HG03442 (cell line): ENCODE measurements around the gene TSPEAR.
"Not testable (repeated sequence)": the region's sequence is repeated elsewhere in the genome, so short reads cannot be mapped to it uniquely, and the experiment has no call there.

Source experiments
- ATAC-seq: cut with Tn5 transposase; IDR thresholded peaks from one replicate; pipeline ENCODE4 v1.9.1; 2021; ENCODE audit warnings: mild to moderate bottlenecking, moderate library complexity; ENCODE audit not compliant: unreplicated experiment

The TSPEAR gene

DNA sequence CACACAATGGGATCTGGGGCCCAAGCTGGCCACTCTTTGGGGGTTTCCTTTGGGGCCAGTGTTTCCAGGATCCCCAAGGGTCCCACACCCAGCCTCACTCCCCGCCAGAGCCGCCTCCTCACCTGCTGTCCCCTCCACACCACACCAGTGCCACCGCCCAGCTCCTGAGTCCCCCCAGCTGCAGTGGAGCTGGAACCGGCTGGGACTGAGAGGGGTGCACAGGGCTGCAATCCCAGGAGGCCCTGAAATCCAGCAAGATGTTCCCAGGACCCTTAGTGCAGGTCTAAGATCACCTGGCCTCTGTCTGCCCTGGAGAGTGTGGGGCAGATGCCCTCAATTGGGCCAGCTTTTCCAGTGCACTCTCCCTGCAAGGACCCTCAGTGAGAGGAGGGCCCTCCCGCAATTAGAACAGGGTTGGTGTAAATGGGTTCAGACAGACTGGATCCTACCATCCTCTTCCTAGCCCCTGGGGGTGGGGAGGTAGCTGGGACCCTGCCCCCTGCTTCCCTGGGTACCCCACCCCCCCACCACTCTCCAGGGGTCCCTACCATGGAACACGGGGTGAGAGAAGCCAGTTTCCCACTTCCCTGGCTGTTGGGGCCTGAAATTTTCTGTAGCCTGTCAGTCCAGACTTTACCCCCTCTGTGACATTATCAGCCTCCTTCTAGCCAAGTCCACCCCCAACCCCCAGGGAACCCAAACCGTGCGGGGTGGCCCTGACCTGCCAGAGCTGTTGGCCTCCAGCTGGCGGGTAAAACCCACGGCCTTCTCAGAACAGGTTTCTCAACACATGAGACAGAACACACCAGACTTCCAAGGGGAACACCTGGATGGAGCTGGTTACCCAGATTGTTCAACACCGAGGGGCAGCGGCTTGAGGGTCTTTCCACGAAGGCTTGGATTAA lies 7.4 kb downstream of the TSPEAR start:
- no peak for ATAC-seq

DNA sequence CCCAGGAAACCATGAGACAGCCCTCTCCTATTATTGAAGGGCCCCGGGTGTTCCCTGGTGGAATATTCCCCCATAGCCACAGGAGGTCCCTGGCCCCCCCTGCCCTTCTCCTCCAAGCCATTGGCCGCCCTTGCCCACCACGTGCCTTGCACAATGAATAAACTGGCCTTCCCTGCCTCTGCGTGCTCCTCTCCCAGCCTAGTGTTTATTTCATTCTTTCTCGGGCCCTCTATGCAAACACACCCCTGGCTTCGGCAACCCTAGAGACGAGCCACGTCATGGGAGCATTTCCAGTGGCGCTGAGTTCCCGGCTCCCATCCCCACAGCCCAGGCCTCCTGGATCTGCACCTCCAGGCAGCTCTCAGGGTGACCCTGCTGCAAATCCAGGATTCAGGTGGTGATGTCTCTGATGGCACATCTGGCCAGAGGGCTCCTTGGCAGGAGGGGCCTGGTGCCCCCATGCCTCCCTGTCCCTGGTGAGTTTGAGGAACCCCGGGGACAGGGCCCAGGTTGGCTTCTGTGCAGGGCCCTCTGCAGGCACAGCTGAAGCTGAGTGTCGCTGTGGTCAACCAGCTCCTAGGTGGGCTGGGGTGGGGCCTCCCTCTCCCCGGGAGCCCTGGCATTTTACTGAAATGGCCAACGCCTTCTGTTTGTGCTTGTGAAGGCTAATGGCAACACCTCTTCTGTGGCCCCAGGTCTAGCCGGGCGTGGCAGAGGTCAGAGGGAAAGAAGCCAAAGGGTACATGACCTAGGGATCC lies 8.2 kb downstream of the TSPEAR start:
- no peak for ATAC-seq

DNA sequence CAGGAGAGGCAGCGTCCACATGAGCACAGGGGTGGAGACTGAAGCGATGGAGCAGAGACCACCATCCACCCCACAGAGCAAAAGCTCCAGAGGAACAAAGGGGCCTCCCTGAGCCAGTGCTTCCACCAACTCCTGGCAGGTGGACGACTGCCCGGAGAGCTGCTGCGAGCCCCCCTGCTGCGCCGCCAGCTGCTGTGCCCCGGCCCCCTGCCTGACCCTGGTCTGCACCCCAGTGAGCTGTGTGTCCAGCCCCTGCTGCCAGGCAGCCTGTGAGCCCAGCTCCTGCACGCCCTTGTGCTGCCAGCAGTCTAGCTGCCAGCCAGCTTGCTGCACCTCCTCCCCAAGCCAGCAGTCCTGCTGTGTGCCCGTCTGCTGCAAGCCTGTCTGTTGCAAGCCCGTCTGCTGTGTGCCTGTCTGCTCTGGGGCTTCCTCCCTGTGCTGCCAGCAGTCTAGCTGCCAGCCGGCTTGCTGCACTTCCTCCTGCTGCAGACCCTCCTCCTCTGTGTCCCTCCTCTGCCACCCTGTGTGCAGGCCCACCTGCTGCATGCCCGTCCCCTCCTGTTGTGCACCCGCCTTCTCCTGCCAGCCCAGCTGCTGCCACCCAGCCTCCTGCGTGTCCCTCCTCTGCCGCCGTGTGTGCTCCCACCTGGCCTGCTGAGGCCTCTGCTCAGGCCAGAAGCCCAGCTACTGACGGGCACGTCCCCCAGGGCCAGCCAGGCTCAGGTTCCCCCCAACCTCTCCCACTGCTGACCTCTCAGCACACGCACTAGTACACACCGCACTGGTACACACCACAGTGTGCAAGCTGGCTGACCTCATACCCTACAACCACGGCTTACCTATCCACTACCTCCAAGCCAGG lies 9.0 kb downstream of the TSPEAR start:
- no peak for ATAC-seq

DNA sequence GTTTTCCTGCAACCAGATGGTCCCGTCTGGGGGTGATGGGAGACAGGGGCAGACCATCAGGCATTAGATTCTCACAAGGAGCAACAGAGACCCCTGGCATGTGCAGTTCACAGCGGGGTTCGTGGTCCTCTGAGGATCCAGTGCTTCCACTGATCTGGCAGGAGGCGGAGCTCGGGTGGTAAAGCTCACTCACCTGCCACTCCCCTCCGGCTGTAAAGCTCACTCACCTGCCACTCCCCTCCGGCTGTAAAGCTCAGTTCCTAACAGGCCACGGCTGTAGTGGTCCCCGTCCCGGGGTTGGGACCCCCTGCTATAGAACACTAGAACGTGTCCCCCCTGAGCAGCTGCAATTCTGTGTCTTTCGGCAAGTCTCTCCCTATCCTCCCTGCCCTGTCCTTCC lies 9.8 kb downstream of the TSPEAR start:
- no peak for ATAC-seq

DNA sequence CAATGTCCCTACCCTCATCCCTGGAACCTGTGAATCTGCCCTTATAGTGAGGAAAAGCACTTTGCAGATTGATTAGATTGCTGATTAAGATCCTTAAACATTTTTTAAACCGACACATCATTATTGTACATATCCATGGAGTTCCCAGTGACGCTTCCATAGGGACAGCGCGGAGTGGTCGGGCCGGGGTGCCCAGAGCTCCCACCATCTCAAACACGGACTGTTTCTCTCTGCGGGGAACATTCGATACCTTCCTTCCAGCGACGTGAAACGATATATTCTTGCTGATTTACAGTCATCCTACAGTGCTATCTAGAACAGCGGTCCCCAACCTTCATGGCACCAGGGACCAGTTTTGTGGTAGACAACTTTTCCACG lies 10.4 kb downstream of the TSPEAR start:
- no peak for ATAC-seq

DNA sequence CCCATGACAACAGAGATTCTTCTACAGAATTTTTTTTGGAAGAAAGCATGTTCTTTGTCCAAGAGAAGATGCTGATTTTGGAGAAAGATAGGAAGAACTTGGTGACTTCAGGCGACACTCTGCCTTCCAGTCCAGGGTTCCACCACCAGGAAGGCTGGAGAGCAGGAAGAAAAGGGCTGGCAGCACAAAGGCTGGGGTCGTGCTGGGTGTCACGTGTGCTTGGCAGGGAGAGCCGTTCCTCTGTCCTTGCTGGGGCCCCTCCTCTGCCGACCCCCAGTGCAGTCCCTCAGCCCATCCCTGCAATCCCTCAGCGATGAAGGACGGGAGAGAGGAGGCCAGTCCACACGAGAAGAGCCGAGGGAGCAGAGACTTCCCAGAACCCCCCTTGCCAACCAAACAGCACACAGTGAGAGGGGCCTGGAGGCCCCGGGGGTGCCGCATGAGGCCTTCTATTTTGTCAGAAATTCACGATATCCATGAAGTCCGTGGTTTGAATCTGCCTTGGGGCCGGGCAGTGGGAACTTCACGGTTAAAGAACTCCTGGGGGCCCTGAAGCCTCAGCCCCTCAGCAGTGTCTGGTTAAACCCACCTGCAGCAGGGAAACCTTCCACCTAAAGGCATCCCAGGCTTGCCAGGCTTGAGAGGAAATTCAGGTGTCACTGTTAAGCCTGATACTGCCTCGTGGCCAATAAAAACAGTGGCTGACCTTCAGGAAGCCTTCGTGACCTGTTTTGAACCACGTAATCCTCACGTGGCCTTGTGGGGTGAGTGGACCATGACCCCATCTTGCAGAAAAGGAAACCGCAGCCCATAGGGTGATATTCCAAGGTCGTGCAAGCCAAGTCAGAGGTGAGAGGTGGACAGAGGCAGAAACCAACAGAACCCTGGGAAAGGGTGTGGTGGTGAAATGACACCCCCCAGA lies 11.0 kb downstream of the TSPEAR start:
- ATAC-seq = no peak

DNA sequence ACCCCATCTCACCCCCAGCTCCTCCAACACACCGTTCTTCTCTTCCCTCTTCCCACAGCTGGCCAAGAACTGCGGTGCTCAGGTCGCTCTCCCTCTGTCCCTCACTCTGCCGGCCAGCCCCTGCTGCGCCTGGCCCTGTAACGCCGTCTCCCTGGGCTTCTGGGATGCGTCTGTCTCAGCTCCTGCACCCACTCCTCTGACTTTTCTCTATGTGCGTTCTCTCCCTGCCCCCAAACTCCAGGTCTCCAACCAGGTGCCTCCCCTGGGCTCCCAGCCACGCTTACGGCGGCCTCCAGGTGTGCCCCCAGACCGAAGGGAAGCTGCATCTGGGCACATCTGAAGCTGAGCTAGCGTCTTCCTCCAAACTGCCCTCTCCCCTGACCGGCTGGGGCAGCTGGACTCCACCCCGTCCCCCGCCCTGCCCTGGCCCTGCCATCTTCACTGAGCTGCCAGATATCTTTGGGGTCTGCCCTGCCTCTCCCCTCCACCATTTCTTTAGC lies 11.8 kb downstream of the TSPEAR start:
- no peak for ATAC-seq

DNA sequence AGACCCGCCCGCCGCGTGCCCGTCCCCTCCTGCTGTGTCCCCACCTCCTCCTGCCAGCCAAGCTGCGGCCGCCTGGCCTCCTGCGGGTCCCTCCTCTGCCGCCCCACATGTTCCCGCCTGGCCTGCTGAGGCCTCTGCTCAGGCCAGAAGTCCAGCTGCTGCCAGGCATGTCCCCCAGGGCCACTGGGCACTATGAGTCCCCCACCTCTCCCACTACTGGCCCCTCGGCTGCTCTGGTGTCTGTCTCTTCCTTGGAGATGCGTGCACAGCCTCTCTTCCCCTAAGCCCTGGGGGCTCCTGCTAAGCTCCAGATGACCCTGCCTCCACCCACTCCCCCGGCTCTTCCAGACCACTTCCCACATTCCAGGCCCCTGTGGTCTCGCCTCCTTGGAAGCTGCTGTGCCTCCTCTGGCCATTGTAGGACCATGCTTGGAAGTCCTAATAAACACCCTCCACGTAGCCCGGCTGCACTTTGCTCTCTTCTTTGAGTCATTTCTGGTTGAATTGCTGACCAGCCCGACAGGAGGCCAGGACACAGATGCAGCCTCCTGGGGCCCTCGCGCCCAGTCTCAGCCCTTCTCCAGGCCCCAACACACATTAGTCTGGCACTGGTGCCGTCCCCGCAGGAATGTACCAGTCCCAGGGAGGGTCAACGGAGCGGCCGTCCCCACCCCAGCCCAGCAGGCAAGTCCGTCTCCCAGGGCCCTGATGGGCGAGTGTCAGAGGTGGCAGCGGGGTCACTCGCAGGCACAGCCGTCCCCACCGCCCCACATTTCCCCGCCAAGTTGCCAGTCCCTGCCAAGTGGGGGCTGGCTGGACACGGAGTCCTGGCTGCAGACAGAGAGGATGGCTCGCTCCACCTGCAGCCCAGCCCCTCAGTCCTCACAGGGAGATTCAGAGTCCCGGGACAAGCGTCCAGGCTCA lies 13.3 kb downstream of the TSPEAR start:
- ATAC-seq = no peak

DNA sequence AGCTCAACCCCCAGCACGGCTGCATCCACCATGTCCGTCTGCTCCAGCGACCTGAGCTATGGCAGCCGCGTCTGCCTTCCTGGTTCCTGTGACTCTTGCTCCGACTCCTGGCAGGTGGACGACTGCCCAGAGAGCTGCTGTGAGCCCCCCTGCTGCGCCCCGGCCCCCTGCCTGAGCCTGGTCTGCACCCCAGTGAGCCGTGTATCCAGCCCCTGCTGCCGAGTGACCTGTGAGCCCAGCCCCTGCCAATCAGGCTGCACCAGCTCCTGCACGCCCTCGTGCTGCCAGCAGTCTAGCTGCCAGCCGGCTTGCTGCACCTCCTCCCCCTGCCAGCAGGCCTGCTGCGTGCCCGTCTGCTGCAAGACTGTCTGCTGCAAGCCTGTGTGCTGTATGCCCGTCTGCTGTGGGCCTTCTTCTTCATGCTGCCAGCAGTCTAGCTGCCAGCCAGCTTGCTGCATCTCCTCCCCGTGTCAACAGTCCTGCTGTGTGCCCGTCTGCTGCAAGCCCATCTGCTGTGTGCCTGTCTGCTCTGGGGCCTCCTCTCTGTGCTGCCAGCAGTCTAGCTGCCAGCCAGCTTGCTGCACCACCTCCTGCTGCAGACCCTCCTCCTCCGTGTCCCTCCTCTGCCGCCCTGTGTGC lies 14.1 kb downstream of the TSPEAR start, which contains the start of gene KRTAP10-12:
Gene KRTAP10-12, plus strand, starts transcription at position 1 of the 639 bp plus-strand sequence. Its CDS starts 30 bp downstream, at position 31.
- not testable (repeated sequence) for ATAC-seq

DNA sequence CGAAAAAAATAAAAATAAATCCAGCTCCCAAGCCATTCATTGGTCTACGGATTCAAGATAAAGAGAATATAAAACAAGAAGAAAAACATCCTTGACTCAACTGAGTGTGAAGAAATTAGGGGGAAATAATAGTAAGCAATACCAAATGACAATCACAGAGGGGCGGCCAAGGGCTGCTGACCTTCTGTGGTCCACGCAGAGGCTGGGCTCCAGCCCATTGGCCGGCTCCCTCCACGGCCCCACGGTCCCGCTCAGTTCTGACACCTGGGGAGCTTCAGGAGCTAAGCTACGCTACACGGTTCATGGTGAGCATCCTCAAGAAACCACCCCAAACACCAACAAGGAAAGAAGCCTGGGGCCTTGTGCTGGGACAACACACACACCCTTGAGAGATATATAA lies 14.8 kb downstream of the TSPEAR start:
- no peak for ATAC-seq

DNA sequence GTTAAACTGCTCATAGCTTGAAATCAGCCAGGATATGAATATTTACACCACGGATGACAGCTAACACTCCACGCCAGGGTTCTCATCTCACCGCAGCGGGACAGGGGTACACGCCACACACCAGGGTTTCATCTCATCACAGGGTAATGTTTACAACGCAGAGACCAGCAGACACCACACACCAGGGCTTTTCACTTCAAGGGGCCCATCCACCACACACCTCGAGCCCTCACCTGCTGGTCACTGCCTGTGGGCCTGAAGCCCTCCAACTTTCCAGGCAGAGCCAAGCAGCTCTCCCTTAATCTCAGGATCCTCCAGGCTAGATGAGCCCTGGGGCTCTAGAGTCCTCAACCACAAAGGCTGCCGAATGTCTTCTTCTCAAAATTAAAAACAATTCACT lies 15.7 kb downstream of the TSPEAR start:
- no peak for ATAC-seq

DNA sequence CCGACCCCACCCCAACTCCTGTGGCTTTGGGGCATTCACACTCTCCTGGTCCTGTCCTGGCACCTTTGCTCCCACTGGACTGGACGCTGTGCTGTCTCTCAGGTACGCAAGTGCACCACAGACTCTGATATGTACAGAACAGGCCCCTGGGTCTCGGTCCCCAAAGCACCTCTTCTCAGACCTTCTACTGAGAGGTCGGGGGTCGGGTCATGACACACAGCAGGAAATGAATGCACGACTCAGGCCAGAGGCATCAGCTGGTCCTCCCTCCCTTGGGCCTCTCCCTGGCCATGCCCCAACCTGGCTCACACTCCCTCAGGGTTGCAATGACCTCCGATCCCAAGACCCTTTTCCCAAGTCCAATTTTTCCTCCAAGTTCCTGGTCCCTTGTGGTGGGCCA lies 16.2 kb downstream of the TSPEAR start:
- no peak for ATAC-seq

DNA sequence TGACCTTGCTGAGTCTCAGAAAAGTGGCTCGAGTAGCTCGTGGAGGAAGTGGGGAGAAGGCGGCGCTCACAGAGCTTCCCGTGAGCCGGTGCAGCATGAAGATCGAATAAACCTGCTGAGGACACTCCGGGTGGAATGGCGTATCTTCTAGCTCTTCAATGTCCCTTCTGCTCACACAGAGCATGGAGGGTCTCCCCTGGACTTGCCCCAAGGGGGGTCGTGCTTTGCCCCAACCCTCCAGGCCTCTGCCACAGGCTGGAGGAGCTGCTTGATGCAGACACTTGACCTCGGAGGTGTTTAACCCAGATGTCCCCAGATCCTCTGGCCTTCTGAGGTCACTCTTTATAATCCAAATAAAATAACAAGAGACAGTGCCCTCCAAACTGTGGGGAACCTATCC lies 16.6 kb downstream of the TSPEAR start:
- no peak for ATAC-seq

DNA sequence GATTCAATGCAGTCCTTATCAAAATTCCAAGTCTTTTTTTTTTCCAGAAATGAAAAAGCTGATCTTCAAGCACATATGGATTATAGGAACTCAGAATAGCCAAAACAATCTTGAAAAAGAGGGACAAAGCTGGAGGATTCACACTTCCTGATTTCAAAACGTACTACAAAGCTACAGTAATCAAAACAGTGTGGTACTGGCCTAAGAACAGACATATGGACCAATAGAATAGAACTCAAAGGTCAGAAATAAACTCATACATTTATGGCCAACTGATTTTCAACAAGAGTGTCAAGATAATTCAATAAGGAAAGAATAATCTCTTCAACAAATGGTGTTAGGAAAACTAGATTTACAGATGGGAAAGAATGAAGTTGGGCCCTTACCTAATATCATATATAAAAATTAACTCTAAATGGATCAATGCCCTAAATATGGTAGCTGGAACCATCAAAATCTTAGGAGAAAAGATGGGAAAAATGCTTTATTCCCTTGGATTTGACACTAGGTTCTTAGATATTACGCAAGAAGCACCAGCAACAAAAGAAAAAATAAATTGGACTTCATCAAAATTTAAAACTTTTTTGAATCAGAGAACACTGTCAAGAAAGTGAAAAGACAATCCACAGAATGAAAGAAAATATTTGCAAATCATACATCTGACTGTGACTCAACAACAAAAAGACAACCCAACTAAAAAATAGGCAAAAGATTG lies 18.4 kb downstream of the TSPEAR start:
- no peak for ATAC-seq

DNA sequence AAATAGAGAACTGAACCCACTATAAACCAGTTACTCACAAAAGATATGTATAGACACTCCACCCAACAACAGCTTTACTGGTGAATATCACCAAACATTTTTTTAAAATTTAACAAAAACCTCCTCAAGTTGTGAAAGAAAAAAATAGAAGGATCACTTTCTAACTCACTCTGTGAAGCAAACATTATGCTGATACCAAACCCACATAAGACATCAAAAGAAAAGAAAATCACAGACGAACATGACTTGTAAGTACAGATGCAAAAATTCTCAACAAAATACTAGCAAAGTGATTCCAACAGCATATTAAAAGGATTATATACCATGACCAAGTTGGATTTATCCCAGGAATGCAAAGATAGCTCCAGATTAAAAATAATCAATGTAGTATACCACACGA lies 19.7 kb downstream of the TSPEAR start:
- no peak for ATAC-seq

DNA sequence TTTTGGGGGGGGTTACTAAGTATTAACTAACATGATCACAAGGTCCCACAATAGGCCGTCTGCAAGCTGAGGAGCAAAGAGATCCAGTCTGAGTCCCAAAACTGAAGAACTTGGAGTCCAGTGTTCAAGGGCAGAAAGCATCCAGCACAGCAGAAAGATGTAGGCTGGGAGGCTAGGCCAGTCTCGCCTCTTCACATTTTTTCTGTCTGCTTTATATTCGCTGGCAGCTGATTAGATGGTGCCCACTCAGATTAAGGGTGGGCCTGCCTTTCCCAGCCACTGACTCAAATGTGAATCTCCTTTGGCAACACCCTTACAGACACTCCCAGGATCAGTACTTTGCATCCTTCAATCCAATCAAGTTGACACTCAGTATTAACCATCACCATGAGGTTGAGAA lies 21.6 kb downstream of the TSPEAR start:
- not testable (repeated sequence) for ATAC-seq

DNA sequence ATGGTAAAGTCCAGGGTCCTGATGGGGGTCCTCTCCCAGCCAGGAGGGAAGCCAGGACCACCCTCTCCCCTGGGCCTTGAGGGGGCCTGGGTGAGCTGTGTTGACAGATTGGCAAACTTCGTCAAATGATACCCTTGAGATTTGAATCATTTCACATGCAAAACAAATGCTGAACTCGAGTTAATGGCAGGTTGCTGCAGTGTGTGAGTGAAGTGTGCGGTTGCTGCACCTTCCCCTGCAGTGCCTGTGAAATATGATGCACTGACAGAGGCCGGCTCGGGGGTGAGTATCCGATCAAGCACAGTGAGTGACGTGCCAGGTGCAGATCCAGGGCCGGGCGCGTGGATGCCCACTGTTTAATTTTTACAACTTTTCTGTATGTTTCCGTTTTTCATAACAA lies 23.7 kb downstream of the TSPEAR start:
- no peak for ATAC-seq
